HepG2 (cell line): Measurements from ENCODE around the gene MYO7B. TPM values are rescaled to one million over a fixed set of nuclear protein-coding genes. Genes with fewer than 3 reads are reported as not detected.

ENCODE experiments used
- CERS6 ChIP-seq: sonication (generic); formaldehyde crosslinking; IDR thresholded peaks from 2 replicates; pipeline ENCODE4 v1.5.0; 2020; ENCODE audit warnings: missing genetic modification reagents
- CHD2 ChIP-seq: IDR thresholded peaks from 2 replicates; pipeline ENCODE4 v1.6.1; 2011; ENCODE audit warnings: low read depth, low read length, improper control_type of control experiment
- JUND ChIP-seq: sonication (generic); formaldehyde crosslinking; IDR thresholded peaks from 2 replicates; pipeline ENCODE4 v1.8.0; 2022; ENCODE audit warnings: mild to moderate bottlenecking, missing genetic modification reagents
- KDM4B ChIP-seq: sonication (generic); formaldehyde crosslinking; IDR thresholded peaks from 2 replicates; pipeline ENCODE4 v1.4.0; 2020; ENCODE audit warnings: missing genetic modification reagents
- PTBP1 ChIP-seq: fragments of 200-400 bp; formaldehyde crosslinking; IDR thresholded peaks from 2 replicates; pipeline ENCODE4 v1.6.1; 2018; ENCODE audit warnings: low read length, low read depth; ENCODE audit not compliant: poor library complexity, severe bottlenecking
- RFX3 ChIP-seq: IDR thresholded peaks from 2 replicates; pipeline ENCODE4 v1.6.1; 2016; ENCODE audit warnings: missing biosample characterization, missing genetic modification reagents
- TARDBP ChIP-seq: sonication (generic); formaldehyde crosslinking; IDR thresholded peaks from 2 replicates; pipeline ENCODE4 v1.8.0; 2022; ENCODE audit warnings: mild to moderate bottlenecking, missing genetic modification reagents
- THAP11 ChIP-seq: IDR thresholded peaks from 2 replicates; pipeline ENCODE4 v1.6.1; 2016; ENCODE audit warnings: missing biosample characterization, missing genetic modification reagents
- TMF1 ChIP-seq: sonication (generic); formaldehyde crosslinking; IDR thresholded peaks from 2 replicates; pipeline ENCODE4 v1.8.1; 2022; ENCODE audit warnings: low read depth, missing genetic modification reagents
- ZBTB26 ChIP-seq: IDR thresholded peaks from 2 replicates; pipeline ENCODE4 v1.6.1; 2016; ENCODE audit warnings: missing compliant biosample characterization, missing genetic modification reagents, borderline replicate concordance
- ZBTB49 ChIP-seq: sonication (generic); formaldehyde crosslinking; IDR thresholded peaks from 2 replicates; pipeline ENCODE4 v1.4.0; 2020; ENCODE audit warnings: missing genetic modification reagents, borderline replicate concordance
- ZNF205 ChIP-seq: IDR thresholded peaks from 2 replicates; pipeline ENCODE4 v1.6.1; 2018; ENCODE audit warnings: missing biosample characterization, missing genetic modification reagents
- ZNF264 ChIP-seq: sonication (generic); formaldehyde crosslinking; IDR thresholded peaks from 2 replicates; pipeline ENCODE4 v1.4.0; 2020; ENCODE audit warnings: missing genetic modification reagents
- ZNF432 ChIP-seq: sonication (generic); formaldehyde crosslinking; IDR thresholded peaks from 2 replicates; pipeline ENCODE4 v1.5.0; 2020; ENCODE audit warnings: missing genetic modification reagents, mild to moderate bottlenecking, borderline replicate concordance
- ZNF512 ChIP-seq: sonication (generic); formaldehyde crosslinking; IDR thresholded peaks from 2 replicates; pipeline ENCODE4 v1.4.0; 2020; ENCODE audit warnings: mild to moderate bottlenecking, missing genetic modification reagents
- ZNF562 ChIP-seq: sonication (generic); formaldehyde crosslinking; IDR thresholded peaks from 2 replicates; pipeline ENCODE4 v1.8.0; 2022; ENCODE audit warnings: missing genetic modification reagents, borderline replicate concordance
- ZNF777 ChIP-seq: sonication (generic); formaldehyde crosslinking; IDR thresholded peaks from 2 replicates; pipeline ENCODE4 v1.4.0; 2020; ENCODE audit warnings: missing genetic modification reagents
- ZXDC ChIP-seq: sonication (generic); formaldehyde crosslinking; IDR thresholded peaks from 2 replicates; pipeline ENCODE4 v1.5.0; 2020; ENCODE audit warnings: mild to moderate bottlenecking, missing genetic modification reagents
- polyA plus RNA-seq, 8 experiments: library from polyadenylated mRNA; depleted of rRNA in 3 of 8; stranded (reverse) in 7 of 8; unstranded in 1 of 8; fragments of >200 nt; fragmentation: Illumina TruSeq in 4 of 8; extraction: Trizol in 4 of 8; gene quantifications; 2 replicates each; pipeline versions ENCODE4 v1.2.1 to v1.2.3, GENCODE V29; 2011 to 2016; ENCODE audit warnings: low read depth in 4 of 8, missing spikeins in 1 of 8, mixed read lengths in 1 of 8; ENCODE audit not compliant: insufficient read depth in 1 of 8
- total RNA-seq, 5 experiments: library from RNA; depleted of rRNA; stranded (reverse); fragments of >200 nt; fragmentation: Illumina TruSeq; extraction: Trizol; gene quantifications; 2 replicates each; pipeline ENCODE4 v1.2.3, GENCODE V29; 2016; ENCODE audit warnings: low read depth in 1 of 5

MYO7B gene
- total and polyA plus RNA-seq, 2 of the 13 experiments (the other 11 are each of a cell fraction or from before 2014, with no cell fraction given): not detected

- TF ChIP-seq CERS6 (CRISPR knock-in tag) (no peak), ZNF264 (no peak), ZXDC (no peak), ZBTB49 (CRISPR knock-in tag) (no peak), TMF1 (CRISPR knock-in tag) (no peak), TARDBP (no peak), ZNF562 (CRISPR knock-in tag) (no peak), PTBP1 (peak; percentile 27), JUND (CRISPR knock-in tag) (no peak), RFX3 (CRISPR knock-in tag) (no peak), ZBTB26 (CRISPR knock-in tag) (no peak), ZNF432 (CRISPR knock-in tag) (no peak), THAP11 (no peak), ZNF512 (CRISPR knock-in tag) (no peak), ZNF205 (no peak), CHD2 (no peak), ZNF777 (CRISPR knock-in tag) (no peak), KDM4B (CRISPR knock-in tag) (no peak)
Measured at GRCh38 chr2:127640082-127641072, 104.9 kb downstream of the MYO7B start (continued).
